ENCODE results near the gene MS4A10. TPM values are rescaled to one million over a fixed set of nuclear protein-coding genes. Genes with fewer than 3 reads are reported as not detected.

The MS4A10 gene
- total RNA-seq, 1 experiment from 2014 or later: not detected

GRCh38 chr11:60838132-60838531 lies 53.0 kb downstream of the MS4A10 start:
- Histone ChIP-seq H2AFZ (ENCODE audit: low read depth, low read length, poor library complexity, severe bottlenecking) (no peak overlapping the region), H3K4me2 (ENCODE audit: low read length) (no peak overlapping the region), H3K27me3 (ENCODE audit: insufficient read depth, low read length) (no peaks in the 10 kb centered on the region), H3K9ac (ENCODE audit: low read length) (no peak overlapping the region), H3K79me2 (ENCODE audit: insufficient read depth, low read length) (peaks cover 12% of the 10 kb centered on the region), H3K9me2 (ENCODE audit: insufficient read depth) (no peaks in the 10 kb centered on the region), H3K36me3 (ENCODE audit: control insufficient read depth in 1 of 2, insufficient read depth in 2 of 2, low read length in 2 of 2) (no peaks in the 10 kb centered on the region), H3K27ac (ENCODE audit: low read depth, low read length) (no peak overlapping the region), H4K20me1 (ENCODE audit: insufficient read depth) (no peaks in the 10 kb centered on the region), H3K4me1 (ENCODE audit: control insufficient read depth in 1 of 2, insufficient read depth in 2 of 2, low read length in 2 of 2) (peaks cover 2 to 9% of the 10 kb centered on the region in 2 experiments; a peak in 3 of 4 replicates), H3K9me3 (ENCODE audit: control insufficient read depth in 1 of 2, insufficient read depth in 1 of 2, low read depth in 1 of 2, low read length in 2 of 2) (no peaks in the 10 kb centered on the region), H3K4me3 (replicated peaks in 1 of 2; ENCODE audit: low read depth in 1 of 2, low read length in 2 of 2) (no peak overlapping the region)
- intact Hi-C loops (cut with micrococcal nuclease): no loop called here
- CTCF ChIA-PET: interaction anchor here (1.2 kb wide), 1 partner anchor 50 kb away, joined by 6 read pairs; no protein-coding TSS in a partner anchor
- peak; percentile 48 for ATAC-seq
- DNase-seq (ENCODE audit: low read depth, low spot score): peak; percentile 10
- RAD21 ChIA-PET (ENCODE audit: low non-redundant PET in 1 of 2, low total read pairs in 2 of 2, uncharacterized antibody in 2 of 2, unreplicated experiment in 2 of 2): no interaction called here
- POLR2A ChIA-PET: no interaction called here
- no peak for TF ChIP-seq POLR2A (IDR thresholded peaks at IDR 0.05; ENCODE audit: borderline replicate concordance, extremely low read depth, insufficient read depth, insufficient read length)
- peak in 2 of 3 experiments; percentile 38 to 45; a peak in 4 of 6 replicates for TF ChIP-seq CTCF (IDR thresholded peaks at IDR 0.05 in 2 of 3, conservative IDR thresholded peaks at IDR 0.05 in 1 of 3; ENCODE audit: borderline replicate concordance in 1 of 3, insufficient read depth in 1 of 3, low read depth in 2 of 3, low read length in 2 of 3)
- BruUV-seq (replicated peaks): no TSS peak

- DNase-seq (ENCODE audit: low read depth, low spot score) (no peak), ATAC-seq (no peak)
- Histone ChIP-seq H3K4me3 (replicated peaks in 1 of 2; ENCODE audit: low read depth in 1 of 2, low read length in 2 of 2) (no peak overlapping the region), H4K20me1 (ENCODE audit: insufficient read depth) (no peaks in the 10 kb centered on the region), H3K36me3 (ENCODE audit: control insufficient read depth in 1 of 2, insufficient read depth in 2 of 2, low read length in 2 of 2) (peaks cover 4 to 16% of the 10 kb centered on the region in 2 experiments; a peak in 1 of 4 replicates), H3K79me2 (ENCODE audit: insufficient read depth, low read length) (peaks cover 38% of the 10 kb centered on the region), H3K9ac (ENCODE audit: low read length) (peak overlapping the region; percentile 98; the same call in 1 of the 2 replicates), H3K4me2 (ENCODE audit: low read length) (peak overlapping the region; percentile 79; the same call in 1 of the 2 replicates), H2AFZ (ENCODE audit: low read depth, low read length, poor library complexity, severe bottlenecking) (no peak overlapping the region), H3K27ac (ENCODE audit: low read depth, low read length) (0 out of 2 replicates have a peak overlapping the region, but pooled peaks have one; percentile 32), H3K9me2 (ENCODE audit: insufficient read depth) (no peaks in the 10 kb centered on the region), H3K4me1 (ENCODE audit: control insufficient read depth in 1 of 2, insufficient read depth in 2 of 2, low read length in 2 of 2) (peaks cover 13 to 23% of the 10 kb centered on the region in 2 experiments), H3K9me3 (ENCODE audit: control insufficient read depth in 1 of 2, insufficient read depth in 1 of 2, low read depth in 1 of 2, low read length in 2 of 2) (no peaks in the 10 kb centered on the region), H3K27me3 (ENCODE audit: insufficient read depth, low read length) (no peaks in the 10 kb centered on the region)
- intact Hi-C loops (cut with micrococcal nuclease): no loop called here
- ChIA-PET RAD21 (ENCODE audit: low non-redundant PET in 1 of 2, low total read pairs in 2 of 2, uncharacterized antibody in 2 of 2, unreplicated experiment in 2 of 2) (no interaction called here), POLR2A (no interaction called here), CTCF (interaction anchor here (1.7 kb wide), 1 partner anchor 47 kb away, joined by 4 read pairs; no protein-coding TSS in a partner anchor)
- BruUV-seq (replicated peaks): no TSS peak
- TF ChIP-seq JUND (IDR thresholded peaks at IDR 0.05): no peak
- TF ChIP-seq TCF7L2 (IDR thresholded peaks at IDR 0.05; ENCODE audit: borderline replicate concordance, extremely low read depth, insufficient read depth, insufficient read length): no peak
- TF ChIP-seq CBX3 (IDR thresholded peaks at IDR 0.05; ENCODE audit: low read depth): no peak
- TF ChIP-seq EZH2 (IDR thresholded peaks at IDR 0.05): no peak
- TF ChIP-seq ZNF274 (IDR thresholded peaks at IDR 0.05; ENCODE audit: low read depth, low read length): no peak
- TF ChIP-seq SRF (IDR thresholded peaks at IDR 0.05; ENCODE audit: low read depth): no peak
- no peak for TF ChIP-seq ATF3 (IDR thresholded peaks at IDR 0.05)
- no peak for TF ChIP-seq SP1 (IDR thresholded peaks at IDR 0.05; ENCODE audit: low read depth)
- no peak for TF ChIP-seq FOSL1 (IDR thresholded peaks at IDR 0.05; ENCODE audit: low read depth)
- no peak for TF ChIP-seq CEBPB (IDR thresholded peaks at IDR 0.05; ENCODE audit: low read depth)
- TF ChIP-seq RAD21 (IDR thresholded peaks at IDR 0.05; ENCODE audit: low read depth): no peak
- TF ChIP-seq ZFX (IDR thresholded peaks at IDR 0.05): no peak
- no peak for TF ChIP-seq POLR2A (IDR thresholded peaks at IDR 0.05; ENCODE audit: borderline replicate concordance, extremely low read depth, insufficient read depth, insufficient read length)
- TF ChIP-seq POLR2AphosphoS5 (IDR thresholded peaks at IDR 0.05; ENCODE audit: low read depth, low read length): no peak
- TF ChIP-seq EGR1 (IDR thresholded peaks at IDR 0.05; ENCODE audit: low read depth): no peak
These were observed 55.6 kb downstream of the MS4A10 start for GRCh38 chr11:60840470-60841430.

All from HCT116 (cell line).